Bronchial epithelial cell (primary cell): ENCODE results near the gene NFASC. TPM values are rescaled to one million over a fixed set of nuclear protein-coding genes. Genes with fewer than 3 reads are reported as not detected.

Experiments used
- DNase-seq: peaks from one replicate; pipeline ENCODE4 v3.0.0-alpha.2; 2010; ENCODE audit warnings: low read depth
- FAIRE-seq: peaks from 2 replicates; lab custom pipeline; 2011; peaks lifted over from hg19 to GRCh38; lab: Jason Lieb, UNC
- H3K27me3 ChIP-seq: 2 replicates; pipeline ENCODE4 v1.5.1; 2011; ENCODE audit warnings: low read length; ENCODE audit not compliant: control insufficient read depth, insufficient read depth
- H3K36me3 ChIP-seq: 2 replicates; pipeline ENCODE4 v1.5.1; 2011; ENCODE audit warnings: low read length; ENCODE audit not compliant: control insufficient read depth, insufficient read depth
- H3K4me3 ChIP-seq: 2 replicates; pipeline ENCODE4 v1.5.1; 2011; ENCODE audit warnings: mild to moderate bottlenecking, low read depth, low read length, control low read depth
- total RNA-seq: library from RNA; depleted of rRNA; stranded (reverse); fragments of >200 nt; gene quantifications from 2 replicates; pipeline ENCODE4 v1.2.1, GENCODE V29; 2014
- TF ChIP-seq, protein P1 (sequence below): IDR thresholded peaks from 2 replicates; pipeline ENCODE4 v1.5.1; 2011; ENCODE audit warnings: mild to moderate bottlenecking, moderate library complexity, low read length, control low read depth, inconsistent platforms; ENCODE audit not compliant: insufficient read depth, severe bottlenecking

Gene NFASC
- total RNA-seq, 1 donor from 2014 or later, result 0.53 TPM

DNA sequence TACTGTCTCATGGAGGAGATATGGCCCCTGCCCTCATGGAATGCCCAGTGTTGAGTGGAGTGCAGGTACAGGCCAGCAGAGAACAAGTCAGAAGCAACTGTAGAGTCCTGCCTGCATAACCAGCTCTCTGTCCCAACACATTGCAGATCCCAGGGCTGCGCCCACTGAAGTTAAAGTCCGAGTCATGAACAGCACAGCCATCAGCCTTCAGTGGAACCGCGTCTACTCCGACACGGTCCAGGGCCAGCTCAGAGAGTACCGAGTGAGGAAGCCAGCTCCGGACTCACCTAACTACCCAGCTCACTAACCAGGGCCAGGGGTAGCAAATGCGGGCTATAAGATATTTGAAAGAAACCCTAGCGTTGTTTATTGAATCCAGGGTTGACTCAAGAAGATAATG is 113.2 kb downstream of the NFASC start:
- no peak overlapping the region for H3K4me3 ChIP-seq
- peaks cover 1% of the 10 kb centered on the region for H3K27me3 ChIP-seq
- TF ChIP-seq, protein P1, sequence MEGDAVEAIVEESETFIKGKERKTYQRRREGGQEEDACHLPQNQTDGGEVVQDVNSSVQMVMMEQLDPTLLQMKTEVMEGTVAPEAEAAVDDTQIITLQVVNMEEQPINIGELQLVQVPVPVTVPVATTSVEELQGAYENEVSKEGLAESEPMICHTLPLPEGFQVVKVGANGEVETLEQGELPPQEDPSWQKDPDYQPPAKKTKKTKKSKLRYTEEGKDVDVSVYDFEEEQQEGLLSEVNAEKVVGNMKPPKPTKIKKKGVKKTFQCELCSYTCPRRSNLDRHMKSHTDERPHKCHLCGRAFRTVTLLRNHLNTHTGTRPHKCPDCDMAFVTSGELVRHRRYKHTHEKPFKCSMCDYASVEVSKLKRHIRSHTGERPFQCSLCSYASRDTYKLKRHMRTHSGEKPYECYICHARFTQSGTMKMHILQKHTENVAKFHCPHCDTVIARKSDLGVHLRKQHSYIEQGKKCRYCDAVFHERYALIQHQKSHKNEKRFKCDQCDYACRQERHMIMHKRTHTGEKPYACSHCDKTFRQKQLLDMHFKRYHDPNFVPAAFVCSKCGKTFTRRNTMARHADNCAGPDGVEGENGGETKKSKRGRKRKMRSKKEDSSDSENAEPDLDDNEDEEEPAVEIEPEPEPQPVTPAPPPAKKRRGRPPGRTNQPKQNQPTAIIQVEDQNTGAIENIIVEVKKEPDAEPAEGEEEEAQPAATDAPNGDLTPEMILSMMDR, result no peak
- FAIRE-seq (no peak), DNase-seq (no peak)
- no peaks in the 10 kb centered on the region for H3K36me3 ChIP-seq

DNA sequence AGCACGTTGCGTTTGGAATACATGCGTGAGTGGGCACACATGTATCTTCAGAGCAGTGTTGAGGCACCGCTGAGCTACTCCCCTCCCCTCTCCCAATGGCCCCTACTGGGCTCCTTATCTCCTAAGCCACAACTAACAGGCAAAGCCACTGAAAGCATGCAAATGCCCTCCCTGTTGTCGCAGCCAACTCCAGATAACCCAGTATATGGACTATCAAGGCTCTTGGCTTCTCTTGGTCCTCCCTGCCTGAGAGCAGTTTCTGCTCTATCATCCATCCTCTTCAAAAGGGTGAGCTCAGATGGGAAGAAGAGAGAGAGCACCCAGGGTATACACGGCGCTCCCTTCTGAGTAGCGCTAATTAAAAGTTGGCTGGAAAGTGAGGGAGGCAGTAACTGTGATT is 113.8 kb downstream of the NFASC start:
- Histone ChIP-seq H3K27me3 (peaks cover 1% of the 10 kb centered on the region), H3K4me3 (no peak overlapping the region), H3K36me3 (no peaks in the 10 kb centered on the region)
- DNase-seq (no peak), FAIRE-seq (no peak)
- TF ChIP-seq, protein P1, result no peak

DNA sequence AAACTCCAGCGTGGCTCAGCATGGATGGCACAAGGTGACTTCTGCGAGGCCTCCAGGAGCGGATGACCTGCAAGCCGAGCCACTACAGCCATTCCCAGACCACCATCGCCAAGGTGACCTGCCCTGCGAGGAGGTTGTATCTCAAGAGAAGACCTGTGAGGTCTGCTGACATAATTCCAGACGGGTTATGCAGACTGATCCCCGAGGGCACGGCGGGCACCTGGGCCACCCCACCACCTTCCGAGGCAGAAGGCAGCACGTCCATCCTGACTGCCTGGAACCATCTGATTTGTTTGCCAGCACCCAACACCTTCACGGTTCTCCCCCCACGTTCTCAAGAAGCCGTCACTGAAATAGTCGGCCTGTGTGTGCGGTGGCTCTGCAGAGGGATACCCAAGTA is 115.5 kb downstream of the NFASC start:
- no peaks in the 10 kb centered on the region for H3K36me3 ChIP-seq
- H3K27me3 ChIP-seq, result peaks cover 7% of the 10 kb centered on the region

DNA sequence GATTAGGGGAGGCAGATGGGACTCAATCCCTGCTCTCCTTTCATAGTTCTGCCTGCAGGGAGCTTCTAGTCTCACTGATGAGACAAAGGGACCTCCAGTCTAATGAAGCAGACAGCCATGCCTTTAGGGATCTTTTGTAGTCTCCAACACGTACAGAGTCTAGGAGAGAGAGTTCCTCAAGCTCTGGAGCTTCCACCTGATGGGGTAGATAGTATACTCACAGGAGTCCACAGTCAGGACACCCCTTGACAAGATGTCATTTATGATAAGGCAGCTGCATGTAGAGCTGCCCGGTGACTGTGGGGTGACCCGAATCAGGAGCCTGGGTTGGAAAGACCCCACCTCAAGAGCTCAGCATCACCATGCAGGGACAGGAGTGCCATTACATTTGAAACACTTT is 117.0 kb downstream of the NFASC start:
- DNase-seq (no peak), FAIRE-seq (peak; percentile 50)
- TF ChIP-seq, protein P1, result no peak
- Histone ChIP-seq H3K4me3 (no peak overlapping the region), H3K36me3 (no peaks in the 10 kb centered on the region), H3K27me3 (peaks cover 9% of the 10 kb centered on the region)

More for the DNA sequence above, 115.5 kb downstream of the NFASC start:
- DNase-seq (no peak), FAIRE-seq (no peak)
- H3K4me3 ChIP-seq, result no peak overlapping the region
- TF ChIP-seq, protein P1, result no peak

DNA sequence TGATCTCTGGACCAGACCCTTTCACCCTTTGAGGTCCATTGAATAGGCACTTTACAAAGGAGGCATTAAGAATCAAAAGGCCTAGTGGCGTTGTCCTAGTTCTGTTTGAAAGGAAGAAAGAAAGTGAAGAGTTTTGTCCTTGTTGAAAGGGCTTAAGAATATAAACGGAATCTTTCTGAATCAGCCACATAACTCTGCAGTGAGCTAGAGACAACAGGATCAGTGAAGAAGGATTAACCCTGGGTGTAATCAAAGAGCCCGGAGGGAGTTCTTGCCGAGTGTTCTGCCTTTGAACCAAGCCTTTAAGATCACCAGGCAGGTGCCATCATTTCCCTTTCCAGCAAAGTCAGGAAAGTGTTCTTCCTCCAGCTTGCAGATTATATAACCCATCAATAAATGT is 117.5 kb downstream of the NFASC start:
- Histone ChIP-seq H3K36me3 (no peaks in the 10 kb centered on the region), H3K4me3 (no peak overlapping the region), H3K27me3 (peaks cover 9% of the 10 kb centered on the region)
- DNase-seq (no peak), FAIRE-seq (no peak)
- TF ChIP-seq, protein P1, result no peak
